Caco-2 (cell line): ENCODE measurements around the gene WDFY4. TPM values are rescaled to one million over a fixed set of nuclear protein-coding genes. Genes with fewer than 3 reads are reported as not detected.

Experiments used
- BruUV-seq: library from RNA; stranded (reverse); fragments of 400-500 nt; replicated peaks from 2 replicates; lab custom pipeline; 2021; lab: Mats Ljungman, UMichigan
- CTCF ChIA-PET: fragments of 300-600 bp; sonication (Branson Sonifier 250); formaldehyde crosslinking; loops from one replicate; lab custom pipeline; 2022; ENCODE audit warnings: antibody characterized with exemption; lab: Charles Lee
- POLR2A ChIA-PET: fragments of 300-600 bp; sonication (Branson Sonifier 250); formaldehyde crosslinking; loops from one replicate; lab custom pipeline; 2022; ENCODE audit warnings: antibody characterized with exemption; lab: Charles Lee
- DNase-seq, 2 experiments: peaks; one replicate each; pipeline versions ENCODE4 v3.0.0 to v3.0.0-alpha.2; 2020 to 2022
- H3K27me3 ChIP-seq: replicated peaks from 2 replicates; pipeline ENCODE4 v1.6.0; 2011; ENCODE audit warnings: low read length; ENCODE audit not compliant: control insufficient read depth, insufficient read depth
- H3K36me3 ChIP-seq: 2 replicates; pipeline ENCODE4 v1.5.1; 2011; ENCODE audit warnings: low read length; ENCODE audit not compliant: control insufficient read depth, insufficient read depth
- H3K4me1 ChIP-seq: fragments of 250-450 bp; sonication (Bioruptor Pico); 2 replicates; pipeline ENCODE4 v1.5.1; 2020; ENCODE audit warnings: mild to moderate bottlenecking
- H3K4me3 ChIP-seq: 2 replicates; pipeline ENCODE4 v1.5.1; 2011; ENCODE audit warnings: low read depth, mild to moderate bottlenecking, control low read depth, low read length
- H3K9me3 ChIP-seq: fragments of 250-450 bp; sonication (Bioruptor Pico); 2 replicates; pipeline ENCODE4 v1.5.1; 2020; ENCODE audit warnings: mild to moderate bottlenecking, moderate library complexity
- H3K27ac Mint-ChIP-seq: one replicate; pipeline ENCODE4 v1.8.0; 2022; ENCODE audit warnings: mixed read lengths; ENCODE audit not compliant: unreplicated experiment
- H3K27me3 Mint-ChIP-seq: one replicate; pipeline ENCODE4 v1.8.0; 2022; ENCODE audit warnings: mixed read lengths; ENCODE audit not compliant: insufficient read depth, unreplicated experiment
- H3K36me3 Mint-ChIP-seq: one replicate; pipeline ENCODE4 v1.8.0; 2022; ENCODE audit warnings: mild to moderate bottlenecking, mixed read lengths; ENCODE audit not compliant: insufficient read depth, unreplicated experiment
- H3K4me1 Mint-ChIP-seq: one replicate; pipeline ENCODE4 v1.8.0; 2022; ENCODE audit warnings: low read depth, mixed read lengths; ENCODE audit not compliant: unreplicated experiment
- H3K4me3 Mint-ChIP-seq: one replicate; pipeline ENCODE4 v1.8.0; 2022; ENCODE audit warnings: mild to moderate bottlenecking, moderate library complexity, mixed read lengths; ENCODE audit not compliant: unreplicated experiment
- H3K9me3 Mint-ChIP-seq: one replicate; pipeline ENCODE4 v1.8.0; 2022; ENCODE audit warnings: mixed read lengths; ENCODE audit not compliant: unreplicated experiment
- intact Hi-C: fragments of 100-400 bp; cut with micrococcal nuclease; formaldehyde crosslinking; loops from one replicate; pipeline ENCODE4 v1.10.0; 2022; ENCODE audit not compliant: unreplicated experiment
- total RNA-seq: library from RNA; stranded (reverse); gene quantifications from 2 replicates; pipeline ENCODE4 v1.2.3, GENCODE V29; 2022
- TF ChIP-seq, protein P1 (sequence below), 2 experiments: fragments of 200-600 bp in 1 of 2; IDR thresholded peaks; 1 replicate in 1 of 2; 2 replicates in 1 of 2; pipeline versions ENCODE4 v1.5.1 to v1.8.0; 2011 to 2022; ENCODE audit warnings: antibody characterized with exemption in 1 of 2, control low read depth in 1 of 2, inconsistent platforms in 1 of 2, low read depth in 1 of 2, low read length in 1 of 2, mild to moderate bottlenecking in 1 of 2, moderate library complexity in 1 of 2; ENCODE audit not compliant: insufficient read depth in 1 of 2, severe bottlenecking in 1 of 2, unreplicated experiment in 1 of 2

WDFY4 gene
- total RNA-seq, 1 experiment from 2014 or later: not detected

DNA sequence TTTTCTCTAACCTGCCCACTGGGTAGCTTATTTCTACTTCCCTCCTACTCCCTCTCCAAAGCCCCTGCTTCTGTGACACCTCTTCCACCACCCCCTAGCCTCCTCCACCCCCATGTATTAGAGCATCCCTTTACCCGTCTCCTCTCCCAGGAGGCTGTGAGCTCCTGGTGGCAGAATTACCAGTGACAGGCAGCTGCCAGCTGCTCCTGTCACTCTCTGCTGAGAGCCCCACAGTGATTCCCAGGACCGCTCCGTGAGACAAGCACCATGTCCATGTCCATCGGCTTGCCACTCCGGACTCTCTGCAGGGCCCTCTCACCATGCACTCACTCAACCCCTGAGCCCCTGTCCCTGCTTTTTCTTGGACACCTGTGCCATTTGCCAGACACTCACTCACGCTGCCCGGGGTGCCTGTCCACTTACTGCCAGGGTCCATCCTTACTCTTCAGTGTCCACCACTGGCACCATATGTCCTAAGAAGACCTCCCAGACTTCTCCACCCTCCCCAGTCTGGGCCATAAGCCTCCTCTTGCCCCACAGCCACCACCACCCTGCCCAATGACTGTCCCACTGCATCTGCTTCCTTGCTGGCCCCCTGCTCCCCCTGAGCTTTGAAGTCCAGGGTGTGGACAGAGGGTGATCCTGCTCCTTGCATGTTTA lies 9.8 kb downstream of the WDFY4 start:
- H3K9me3 ChIP-seq: no peaks in the 10 kb centered on the region; the same call in 1 of the 2 replicates
- intact Hi-C loops: no loop called here
- POLR2A ChIA-PET: no interaction called here
- H3K4me3 ChIP-seq: no peak overlapping the region
- H3K27me3 ChIP-seq: peaks cover 6% of the 10 kb centered on the region
- no peak for DNase-seq
- peaks cover 43% of the 10 kb centered on the region for H3K27me3 Mint-ChIP-seq
- BruUV-seq: no TSS peak
- H3K27ac Mint-ChIP-seq: no peak overlapping the region
- no peaks in the 10 kb centered on the region for H3K36me3 ChIP-seq
- TF ChIP-seq, protein P1, sequence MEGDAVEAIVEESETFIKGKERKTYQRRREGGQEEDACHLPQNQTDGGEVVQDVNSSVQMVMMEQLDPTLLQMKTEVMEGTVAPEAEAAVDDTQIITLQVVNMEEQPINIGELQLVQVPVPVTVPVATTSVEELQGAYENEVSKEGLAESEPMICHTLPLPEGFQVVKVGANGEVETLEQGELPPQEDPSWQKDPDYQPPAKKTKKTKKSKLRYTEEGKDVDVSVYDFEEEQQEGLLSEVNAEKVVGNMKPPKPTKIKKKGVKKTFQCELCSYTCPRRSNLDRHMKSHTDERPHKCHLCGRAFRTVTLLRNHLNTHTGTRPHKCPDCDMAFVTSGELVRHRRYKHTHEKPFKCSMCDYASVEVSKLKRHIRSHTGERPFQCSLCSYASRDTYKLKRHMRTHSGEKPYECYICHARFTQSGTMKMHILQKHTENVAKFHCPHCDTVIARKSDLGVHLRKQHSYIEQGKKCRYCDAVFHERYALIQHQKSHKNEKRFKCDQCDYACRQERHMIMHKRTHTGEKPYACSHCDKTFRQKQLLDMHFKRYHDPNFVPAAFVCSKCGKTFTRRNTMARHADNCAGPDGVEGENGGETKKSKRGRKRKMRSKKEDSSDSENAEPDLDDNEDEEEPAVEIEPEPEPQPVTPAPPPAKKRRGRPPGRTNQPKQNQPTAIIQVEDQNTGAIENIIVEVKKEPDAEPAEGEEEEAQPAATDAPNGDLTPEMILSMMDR (IDR thresholded peaks at IDR 0.05; ENCODE audit: insufficient read depth in 1 of 2, low read depth in 1 of 2, low read length in 1 of 2, severe bottlenecking in 1 of 2, unreplicated experiment in 1 of 2): no peak
- no peaks in the 10 kb centered on the region for H3K4me1 ChIP-seq
- H3K9me3 Mint-ChIP-seq: no peaks in the 10 kb centered on the region
- H3K4me1 Mint-ChIP-seq: no peaks in the 10 kb centered on the region
- CTCF ChIA-PET: no interaction called here
- H3K36me3 Mint-ChIP-seq: no peaks in the 10 kb centered on the region
- no peak overlapping the region for H3K4me3 Mint-ChIP-seq

DNA sequence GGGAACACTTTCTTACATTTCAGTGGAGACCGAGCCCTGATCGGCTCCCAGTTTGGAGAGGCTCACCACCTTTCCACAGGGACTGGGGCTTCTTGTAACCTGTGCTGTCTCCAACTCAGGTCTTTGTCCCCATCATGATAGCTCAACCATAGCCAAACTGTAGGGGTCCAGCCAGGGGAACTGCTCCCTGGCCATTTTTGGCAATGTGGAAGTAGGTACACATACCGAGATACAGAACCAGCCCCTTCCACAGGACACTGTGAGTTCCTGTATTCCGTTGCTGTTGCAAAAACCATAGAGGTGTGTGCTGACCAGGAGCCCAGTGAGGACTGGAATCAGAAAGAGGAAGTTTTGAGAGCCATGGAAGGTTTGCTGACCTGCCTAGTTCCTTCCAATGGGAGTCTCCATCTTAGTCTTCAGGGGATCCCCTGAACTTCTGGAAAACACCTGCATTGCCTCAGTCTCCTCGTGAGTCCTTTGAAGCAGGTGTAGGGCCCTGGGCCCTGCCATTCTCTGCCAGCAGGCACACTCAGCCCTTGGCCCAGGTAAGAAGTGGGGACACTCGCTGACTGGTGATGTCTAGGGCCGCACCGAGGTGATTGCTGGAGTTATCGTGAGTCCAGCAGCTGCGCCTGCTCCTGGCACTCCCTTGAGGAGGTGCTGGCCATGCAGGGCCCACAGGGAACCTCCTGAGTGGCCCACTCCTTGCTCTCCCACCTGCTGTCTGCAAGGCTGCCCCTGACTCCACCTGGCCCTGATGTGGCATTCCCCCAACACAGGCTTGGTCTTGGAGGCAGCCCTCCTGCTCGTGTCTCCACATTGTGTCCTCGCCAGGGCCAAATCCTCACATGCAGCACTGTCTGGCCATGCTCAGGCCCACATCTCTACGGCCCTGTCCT lies 11.2 kb downstream of the WDFY4 start:
- Mint-ChIP-seq H3K27me3 (peaks cover 44% of the 10 kb centered on the region), H3K27ac (no peak overlapping the region), H3K4me1 (no peaks in the 10 kb centered on the region), H3K9me3 (no peaks in the 10 kb centered on the region), H3K4me3 (no peak overlapping the region), H3K36me3 (no peaks in the 10 kb centered on the region)
- CTCF ChIA-PET: interaction anchor here (1.6 kb wide), 1 partner anchor 38 kb away, joined by 5 read pairs; no protein-coding TSS in a partner anchor
- TF ChIP-seq, protein P1 (IDR thresholded peaks at IDR 0.05; ENCODE audit: insufficient read depth in 1 of 2, low read depth in 1 of 2, low read length in 1 of 2, severe bottlenecking in 1 of 2, unreplicated experiment in 1 of 2): no peak
- Histone ChIP-seq H3K36me3 (no peaks in the 10 kb centered on the region), H3K4me1 (no peaks in the 10 kb centered on the region), H3K9me3 (no peaks in the 10 kb centered on the region), H3K4me3 (no peak overlapping the region), H3K27me3 (peaks cover 6% of the 10 kb centered on the region)
- POLR2A ChIA-PET: no interaction called here
- no peak for DNase-seq
- intact Hi-C loops: no loop called here
- no TSS peak for BruUV-seq

DNA sequence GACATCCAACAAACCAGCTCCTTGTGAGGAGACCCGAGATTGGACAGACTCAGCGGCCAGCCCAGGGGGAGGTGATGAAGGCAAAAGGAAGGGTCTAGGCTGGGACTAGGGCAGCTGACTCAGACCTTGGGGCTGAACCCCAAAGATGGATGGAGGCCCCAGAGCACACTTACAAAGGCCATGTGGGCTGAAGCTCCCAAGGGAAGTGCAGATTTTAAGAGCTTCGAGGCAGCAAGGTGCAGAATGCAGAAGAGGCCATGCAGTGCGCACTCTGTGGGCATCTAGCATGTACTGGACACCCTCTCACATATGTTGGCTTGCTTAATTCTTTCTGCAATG lies 11.8 kb downstream of the WDFY4 start:
- Mint-ChIP-seq H3K9me3 (no peaks in the 10 kb centered on the region), H3K27ac (no peak overlapping the region), H3K27me3 (peaks cover 46% of the 10 kb centered on the region), H3K4me3 (no peak overlapping the region), H3K4me1 (no peaks in the 10 kb centered on the region), H3K36me3 (no peaks in the 10 kb centered on the region)
- ChIA-PET POLR2A (no interaction called here), CTCF (interaction anchor here (1.6 kb wide), 1 partner anchor 38 kb away, joined by 5 read pairs; no protein-coding TSS in a partner anchor)
- TF ChIP-seq, protein P1 (IDR thresholded peaks at IDR 0.05; ENCODE audit: insufficient read depth in 1 of 2, low read depth in 1 of 2, low read length in 1 of 2, severe bottlenecking in 1 of 2, unreplicated experiment in 1 of 2): no peak
- no peaks in the 10 kb centered on the region for H3K9me3 ChIP-seq
- no peak overlapping the region for H3K4me3 ChIP-seq
- no peaks in the 10 kb centered on the region for H3K4me1 ChIP-seq
- BruUV-seq: no TSS peak
- no peaks in the 10 kb centered on the region for H3K36me3 ChIP-seq
- H3K27me3 ChIP-seq: peaks cover 6% of the 10 kb centered on the region
- DNase-seq: no peak
- intact Hi-C loops: no loop called here
